MM.1S (cell line): ENCODE results near the gene UPK2.

Source experiments
- EZH2 ChIP-seq: fragments of 300-600 bp; sonication (generic); optimal IDR thresholded peaks from 2 replicates; pipeline ENCODE3; 2017; ENCODE audit warnings: low read depth, mild to moderate bottlenecking, antibody characterized with exemption, low read length, mixed read lengths
- TF ChIP-seq, protein P1 (sequence below): fragments of 300-600 bp; sonication (generic); IDR thresholded peaks from 2 replicates; pipeline ENCODE4 v1.5.1; 2016; ENCODE audit warnings: antibody characterized with exemption, low read length, mixed read lengths

DNA sequence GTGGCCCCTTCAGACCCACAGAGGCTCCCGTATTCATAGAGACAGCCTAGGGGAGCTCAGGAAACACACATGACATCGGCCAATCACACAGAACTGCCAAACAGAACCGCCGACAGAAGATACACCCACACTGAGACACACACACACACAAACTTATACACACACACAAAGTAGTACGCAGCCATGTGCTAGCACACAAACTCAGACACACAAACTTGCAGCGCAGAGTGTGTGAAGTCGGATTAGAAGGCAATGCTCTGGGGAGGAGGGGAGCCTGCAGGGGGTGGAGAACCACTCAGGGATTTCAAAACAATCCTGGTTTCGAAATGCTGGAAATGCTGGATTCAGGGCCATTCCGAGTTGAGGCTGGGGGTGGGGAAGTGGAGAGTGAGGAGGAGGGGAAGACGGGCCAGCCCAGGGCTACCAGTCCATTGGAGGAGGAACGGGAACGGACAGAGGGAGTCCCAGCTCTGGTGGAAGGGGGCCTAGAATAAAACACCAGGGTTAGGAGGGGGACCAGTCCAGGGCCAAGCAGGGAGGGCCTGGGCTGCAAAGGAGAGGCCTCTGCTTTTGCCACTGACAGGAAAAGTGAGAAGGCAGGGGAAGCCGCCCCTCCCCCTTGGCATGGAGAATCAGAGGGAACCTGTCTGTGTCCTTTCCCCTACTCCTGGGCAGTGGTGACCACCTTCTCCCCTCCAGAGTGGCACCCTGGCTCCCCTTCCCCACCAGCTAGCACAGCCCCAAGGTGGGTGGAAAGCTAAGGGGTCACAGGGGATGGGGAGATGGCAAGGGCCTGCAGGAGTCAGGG is 34.8 kb upstream of the UPK2 start:
- TF ChIP-seq, protein P1, sequence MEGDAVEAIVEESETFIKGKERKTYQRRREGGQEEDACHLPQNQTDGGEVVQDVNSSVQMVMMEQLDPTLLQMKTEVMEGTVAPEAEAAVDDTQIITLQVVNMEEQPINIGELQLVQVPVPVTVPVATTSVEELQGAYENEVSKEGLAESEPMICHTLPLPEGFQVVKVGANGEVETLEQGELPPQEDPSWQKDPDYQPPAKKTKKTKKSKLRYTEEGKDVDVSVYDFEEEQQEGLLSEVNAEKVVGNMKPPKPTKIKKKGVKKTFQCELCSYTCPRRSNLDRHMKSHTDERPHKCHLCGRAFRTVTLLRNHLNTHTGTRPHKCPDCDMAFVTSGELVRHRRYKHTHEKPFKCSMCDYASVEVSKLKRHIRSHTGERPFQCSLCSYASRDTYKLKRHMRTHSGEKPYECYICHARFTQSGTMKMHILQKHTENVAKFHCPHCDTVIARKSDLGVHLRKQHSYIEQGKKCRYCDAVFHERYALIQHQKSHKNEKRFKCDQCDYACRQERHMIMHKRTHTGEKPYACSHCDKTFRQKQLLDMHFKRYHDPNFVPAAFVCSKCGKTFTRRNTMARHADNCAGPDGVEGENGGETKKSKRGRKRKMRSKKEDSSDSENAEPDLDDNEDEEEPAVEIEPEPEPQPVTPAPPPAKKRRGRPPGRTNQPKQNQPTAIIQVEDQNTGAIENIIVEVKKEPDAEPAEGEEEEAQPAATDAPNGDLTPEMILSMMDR = no peak
- no peak for TF ChIP-seq EZH2
